Brain pericyte (primary cell): Measurements from ENCODE around the gene VSTM2L.

Source experiments
- DNase-seq: peaks from one replicate; pipeline ENCODE4 v3.0.0-alpha.2; 2012; ENCODE audit warnings: low read depth, low spot score

The VSTM2L gene

GRCh38 chr20:37917461-37917860 lies 14.5 kb downstream of the VSTM2L start:
- DNase-seq: no peak

GRCh38 chr20:37918035-37918434 lies 15.1 kb downstream of the VSTM2L start:
- no peak for DNase-seq

GRCh38 chr20:37919389-37920040 lies 16.6 kb downstream of the VSTM2L start:
- DNase-seq: no peak

- DNase-seq: no peak
Measured at GRCh38 chr20:37920270-37920669, 17.3 kb downstream of the VSTM2L start.

GRCh38 chr20:37920679-37921322 lies 17.9 kb downstream of the VSTM2L start:
- DNase-seq: no peak

GRCh38 chr20:37921341-37921929 lies 18.5 kb downstream of the VSTM2L start:
- DNase-seq: no peak

GRCh38 chr20:37922016-37922415 lies 19.1 kb downstream of the VSTM2L start:
- DNase-seq: no peak

GRCh38 chr20:37925265-37926165 lies 22.6 kb downstream of the VSTM2L start:
- no peak for DNase-seq

GRCh38 chr20:37926612-37927011 lies 23.7 kb downstream of the VSTM2L start:
- DNase-seq: no peak

- no peak for DNase-seq
Measured at GRCh38 chr20:37927410-37928095, 24.6 kb downstream of the VSTM2L start.

GRCh38 chr20:37928996-37929682 lies 26.2 kb downstream of the VSTM2L start:
- DNase-seq: no peak

GRCh38 chr20:37929683-37930014 lies 26.7 kb downstream of the VSTM2L start:
- no peak for DNase-seq

GRCh38 chr20:37931153-37931922 lies 28.4 kb downstream of the VSTM2L start:
- DNase-seq: no peak

- no peak for DNase-seq
Measured at GRCh38 chr20:37932074-37932473, 29.1 kb downstream of the VSTM2L start.

- no peak for DNase-seq
Measured at GRCh38 chr20:37932919-37933318, 30.0 kb downstream of the VSTM2L start.

- no peak for DNase-seq
Measured at GRCh38 chr20:37933786-37934633, 31.1 kb downstream of the VSTM2L start.

- DNase-seq: no peak
Measured at GRCh38 chr20:37934634-37935375, 31.9 kb downstream of the VSTM2L start.

- no peak for DNase-seq
Measured at GRCh38 chr20:37935435-37935834, 32.5 kb downstream of the VSTM2L start.

- DNase-seq: no peak
Measured at GRCh38 chr20:37936041-37936440, 33.1 kb downstream of the VSTM2L start.
